Testis (tissue), 2 donors: ENCODE data around the gene HOXD12.

Experiments
- POLR2A ChIP-seq: fragments of 450-650 bp; IDR thresholded peaks from one replicate; pipeline ENCODE4 v1.6.1; 2017; ENCODE audit warnings: antibody characterized with exemption, mild to moderate bottlenecking, moderate library complexity
- TF ChIP-seq, protein P1 (sequence below), 3 experiments: fragments of 450-650 bp in 2 of 3; fragments of 200-600 bp in 1 of 3; sonication (generic) in 1 of 3; IDR thresholded peaks; one replicate each; pipeline ENCODE4 v1.5.1; 2016 to 2019; ENCODE audit warnings: antibody characterized with exemption in 3 of 3, mild to moderate bottlenecking in 2 of 3, moderate library complexity in 1 of 3

DNA sequence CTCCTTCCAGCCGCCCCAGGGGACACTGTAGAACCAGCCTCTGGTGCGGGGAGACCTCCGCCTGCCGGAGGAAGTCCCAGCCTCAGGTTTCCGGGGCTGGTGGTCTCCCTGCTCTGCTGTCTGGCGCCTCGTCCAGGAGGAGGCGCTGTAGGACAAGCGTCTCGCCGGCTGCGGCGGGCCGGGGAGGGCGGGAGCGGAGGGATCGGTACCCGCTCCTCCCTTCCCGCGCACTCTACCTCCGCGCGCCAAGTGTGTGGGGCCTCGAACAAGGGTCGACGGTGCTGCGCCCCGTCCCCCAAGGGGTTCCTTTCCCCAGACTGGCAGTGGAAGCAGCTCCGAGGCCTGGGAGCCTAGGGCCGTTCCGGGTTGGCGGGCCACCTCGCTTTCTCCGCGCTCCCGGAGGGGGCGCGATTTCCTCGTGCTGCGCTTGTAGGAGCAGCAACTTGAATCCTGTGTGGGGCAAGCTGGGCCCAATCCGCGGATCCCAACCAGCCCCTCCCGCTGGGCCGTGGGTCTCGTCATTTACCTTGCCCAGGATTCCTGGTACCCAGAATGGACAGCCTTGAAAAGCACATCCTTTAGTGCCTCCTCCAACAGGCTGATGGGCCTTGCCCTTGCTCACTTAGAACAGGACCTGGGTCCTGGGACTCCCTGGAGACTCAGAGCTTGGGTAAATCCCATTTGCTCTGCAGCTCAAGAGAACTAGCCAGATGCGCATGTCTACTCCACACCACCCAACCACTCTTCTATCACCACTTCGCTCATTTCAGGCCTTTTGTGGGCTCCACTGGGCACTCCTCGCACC lies 41.1 kb downstream of the HOXD12 start:
- TF ChIP-seq POLR2A, result no peak
- TF ChIP-seq, protein P1, sequence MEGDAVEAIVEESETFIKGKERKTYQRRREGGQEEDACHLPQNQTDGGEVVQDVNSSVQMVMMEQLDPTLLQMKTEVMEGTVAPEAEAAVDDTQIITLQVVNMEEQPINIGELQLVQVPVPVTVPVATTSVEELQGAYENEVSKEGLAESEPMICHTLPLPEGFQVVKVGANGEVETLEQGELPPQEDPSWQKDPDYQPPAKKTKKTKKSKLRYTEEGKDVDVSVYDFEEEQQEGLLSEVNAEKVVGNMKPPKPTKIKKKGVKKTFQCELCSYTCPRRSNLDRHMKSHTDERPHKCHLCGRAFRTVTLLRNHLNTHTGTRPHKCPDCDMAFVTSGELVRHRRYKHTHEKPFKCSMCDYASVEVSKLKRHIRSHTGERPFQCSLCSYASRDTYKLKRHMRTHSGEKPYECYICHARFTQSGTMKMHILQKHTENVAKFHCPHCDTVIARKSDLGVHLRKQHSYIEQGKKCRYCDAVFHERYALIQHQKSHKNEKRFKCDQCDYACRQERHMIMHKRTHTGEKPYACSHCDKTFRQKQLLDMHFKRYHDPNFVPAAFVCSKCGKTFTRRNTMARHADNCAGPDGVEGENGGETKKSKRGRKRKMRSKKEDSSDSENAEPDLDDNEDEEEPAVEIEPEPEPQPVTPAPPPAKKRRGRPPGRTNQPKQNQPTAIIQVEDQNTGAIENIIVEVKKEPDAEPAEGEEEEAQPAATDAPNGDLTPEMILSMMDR (IDR thresholded peaks at IDR 0.05), result peak; percentile 91 to 98 (median 97)
